GM19239 (cell line): Measurements from ENCODE around the gene TAF1D.
"Not testable (repeated sequence)": the region's sequence is repeated elsewhere in the genome, so short reads cannot be mapped to it uniquely, and the experiment has no call there.

Experiments used
- DNase-seq: peaks from one replicate; pipeline ENCODE4 v3.0.0; 2011; ENCODE audit warnings: low spot score; ENCODE audit not compliant: insufficient read length
- FAIRE-seq: peaks from 2 replicates; lab custom pipeline; 2011; peaks lifted over from hg19 to GRCh38; lab: Jason Lieb, UNC

TAF1D gene, protein sequence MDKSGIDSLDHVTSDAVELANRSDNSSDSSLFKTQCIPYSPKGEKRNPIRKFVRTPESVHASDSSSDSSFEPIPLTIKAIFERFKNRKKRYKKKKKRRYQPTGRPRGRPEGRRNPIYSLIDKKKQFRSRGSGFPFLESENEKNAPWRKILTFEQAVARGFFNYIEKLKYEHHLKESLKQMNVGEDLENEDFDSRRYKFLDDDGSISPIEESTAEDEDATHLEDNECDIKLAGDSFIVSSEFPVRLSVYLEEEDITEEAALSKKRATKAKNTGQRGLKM

DNA sequence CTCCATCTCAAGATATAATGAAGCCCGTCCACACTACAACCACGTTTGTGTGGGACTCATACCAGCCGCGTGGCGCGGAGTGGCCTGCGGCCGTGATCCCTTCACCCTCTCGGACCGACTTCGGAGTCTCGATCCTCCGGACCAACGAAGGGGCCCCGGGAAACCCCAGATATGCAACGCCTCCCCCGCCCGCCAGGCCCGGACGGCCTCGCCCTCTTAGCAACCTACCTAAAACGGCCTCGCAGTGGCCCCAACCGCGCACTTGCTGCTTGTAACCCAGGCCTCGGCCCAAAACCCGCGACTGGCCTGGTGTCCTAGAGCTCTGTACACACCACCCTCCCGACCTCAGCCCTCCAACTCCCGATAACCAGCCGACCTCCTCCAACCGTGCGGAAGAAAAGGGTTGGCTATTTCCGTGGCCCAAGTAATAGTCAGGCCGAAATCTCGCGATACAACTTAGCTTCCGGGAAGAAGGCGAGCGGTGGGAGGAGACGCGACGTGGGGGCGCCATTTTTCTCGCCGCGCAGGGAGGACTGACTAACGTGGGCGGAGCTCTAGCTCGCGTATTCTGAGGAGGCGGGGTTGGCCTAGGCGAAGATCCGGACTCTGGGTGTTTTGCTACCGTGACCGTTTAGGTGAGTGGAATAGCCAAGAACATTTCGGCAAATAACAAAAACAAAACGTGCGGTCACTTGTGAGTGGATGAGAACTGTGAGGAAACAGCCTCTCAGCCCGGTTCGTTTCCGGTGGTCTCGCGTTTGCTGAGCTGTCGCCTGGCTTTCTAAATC, at the start of gene TAF1D, which contains the start of gene C11orf54:
TSS of gene TAF1D (minus strand) at position 402 of the 788 bp plus-strand sequence. CDS start 2,191 bp downstream, outside the sequence.
TSS of gene C11orf54 (plus strand) at position 579 of the 788 bp plus-strand sequence. CDS start 5,722 bp downstream, outside the sequence.
- FAIRE-seq, result peak; percentile 97
- peak; percentile 53 for DNase-seq

DNA sequence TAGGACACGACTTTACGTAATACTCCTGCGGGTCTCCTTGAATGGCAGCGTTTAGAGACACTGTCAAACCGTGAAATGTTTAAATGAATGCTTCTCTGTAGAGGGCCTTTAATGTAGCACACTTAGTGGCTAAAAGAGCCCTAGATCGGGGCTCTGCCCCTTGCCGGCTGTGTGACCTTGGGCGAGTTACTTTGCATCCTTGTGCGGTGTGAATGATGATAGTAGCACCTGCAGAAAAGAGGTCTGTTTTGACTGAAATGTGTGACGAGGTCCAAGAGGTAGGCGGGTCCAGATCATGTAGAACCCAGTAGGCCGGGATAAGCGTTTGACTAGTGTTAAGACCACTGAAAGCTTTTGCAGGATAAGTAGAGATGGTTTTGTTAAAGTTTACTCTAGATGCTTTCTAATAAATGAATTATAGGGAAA, 43.7 kb upstream of the TAF1D start:
- FAIRE-seq, result peak; percentile 76
- no peak for DNase-seq

DNA sequence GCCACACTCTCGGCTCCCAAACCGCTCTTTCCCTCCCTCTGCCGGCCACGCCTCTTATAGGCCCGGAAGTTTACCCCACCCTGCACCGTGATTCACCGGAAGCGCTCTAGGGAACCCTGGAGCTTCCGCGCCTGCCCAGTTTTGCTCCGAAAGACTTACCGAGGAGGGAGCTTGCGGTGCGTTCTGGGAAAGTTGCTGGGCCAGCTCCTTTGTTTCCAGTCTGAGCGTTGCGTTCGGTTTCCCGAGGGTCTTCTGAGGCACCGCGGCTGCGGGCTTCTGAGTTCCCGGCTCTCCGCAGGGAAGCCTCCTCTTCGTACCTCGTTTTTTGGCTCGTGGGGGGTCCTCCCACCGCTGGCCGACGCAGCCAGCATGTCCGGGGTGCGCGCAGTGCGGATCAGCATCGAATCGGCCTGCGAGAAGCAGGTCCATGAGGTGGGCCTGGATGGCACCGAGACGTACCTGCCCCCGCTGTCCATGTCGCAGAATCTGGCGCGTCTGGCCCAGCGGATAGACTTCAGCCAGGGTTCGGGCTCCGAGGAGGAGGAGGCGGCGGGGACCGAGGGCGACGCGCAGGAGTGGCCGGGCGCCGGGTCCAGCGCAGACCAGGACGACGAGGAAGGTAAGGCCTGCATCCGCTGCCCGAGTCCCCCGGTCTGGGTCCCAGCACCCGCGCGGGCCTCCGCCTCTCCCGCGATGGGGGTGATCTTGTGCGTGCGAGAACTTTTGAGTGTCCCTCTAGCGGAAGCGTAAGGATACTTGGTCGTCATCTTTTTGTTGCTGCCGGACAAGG, 43.0 kb upstream of the TAF1D start, which contains the start of gene MED17:
TSS of gene MED17 (plus strand) at position 138 of the 790 bp plus-strand sequence. CDS start at position 370, 232 bp downstream.
- peak; percentile 92 for FAIRE-seq
- peak; percentile 75 for DNase-seq

DNA sequence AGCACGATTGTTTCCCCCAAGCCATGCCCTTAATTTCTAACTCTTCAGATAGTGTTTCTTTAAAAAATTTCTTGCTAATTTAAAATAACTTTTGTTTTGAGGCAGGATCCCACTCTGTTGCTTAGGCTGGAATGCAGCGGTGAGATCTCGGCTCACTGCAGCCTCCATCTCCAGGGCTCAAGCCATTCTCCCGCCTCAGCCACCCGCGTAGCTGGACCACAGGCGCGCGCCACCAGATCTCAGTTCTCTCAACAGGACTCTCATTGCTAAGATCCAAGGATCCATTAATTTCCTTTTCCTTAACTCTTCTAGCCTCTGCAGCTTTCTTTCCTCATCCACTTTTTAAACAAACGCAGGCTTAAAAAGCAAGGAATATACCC, 42.5 kb upstream of the TAF1D start:
- no peak for FAIRE-seq
- no peak for DNase-seq

DNA sequence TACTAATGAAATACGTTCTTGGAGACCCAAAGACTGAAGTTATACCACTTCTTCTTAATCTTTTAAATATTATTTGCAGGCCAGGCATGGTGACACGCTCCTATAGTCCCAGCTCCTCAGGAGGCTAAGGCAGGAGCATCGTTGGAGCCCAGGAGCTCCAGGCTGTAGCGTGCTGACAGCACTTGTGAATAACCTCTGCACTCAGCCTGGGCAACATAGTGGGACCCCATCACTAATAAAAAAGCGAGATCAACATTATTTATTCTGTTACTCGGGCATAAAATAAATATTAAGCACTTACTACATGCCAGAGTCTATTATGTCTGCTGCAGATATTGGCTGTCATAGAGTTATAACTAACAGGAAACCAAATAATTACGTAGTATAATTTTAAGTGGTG, 42.1 kb upstream of the TAF1D start:
- FAIRE-seq, result no peak
- DNase-seq, result no peak

DNA sequence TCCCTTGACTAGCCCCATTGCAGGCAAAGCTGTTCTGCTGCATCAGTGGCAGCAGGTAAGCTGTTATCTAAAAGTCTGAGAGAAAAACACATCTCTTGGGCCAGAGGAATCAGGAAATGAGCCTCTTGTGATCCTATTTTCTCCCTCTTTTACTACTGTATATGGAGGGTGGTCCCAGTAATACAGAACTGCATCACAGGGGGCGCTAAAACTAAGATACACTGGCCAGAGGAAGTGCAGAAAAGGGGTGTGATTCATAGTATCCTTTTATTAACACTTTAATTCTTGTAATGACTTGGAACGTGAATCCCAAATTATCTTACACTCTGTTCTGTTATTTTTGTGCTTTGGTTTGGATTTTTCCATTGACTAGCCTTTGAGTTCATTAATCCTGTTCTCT, 34.0 kb upstream of the TAF1D start:
- FAIRE-seq (no peak), DNase-seq (no peak)

DNA sequence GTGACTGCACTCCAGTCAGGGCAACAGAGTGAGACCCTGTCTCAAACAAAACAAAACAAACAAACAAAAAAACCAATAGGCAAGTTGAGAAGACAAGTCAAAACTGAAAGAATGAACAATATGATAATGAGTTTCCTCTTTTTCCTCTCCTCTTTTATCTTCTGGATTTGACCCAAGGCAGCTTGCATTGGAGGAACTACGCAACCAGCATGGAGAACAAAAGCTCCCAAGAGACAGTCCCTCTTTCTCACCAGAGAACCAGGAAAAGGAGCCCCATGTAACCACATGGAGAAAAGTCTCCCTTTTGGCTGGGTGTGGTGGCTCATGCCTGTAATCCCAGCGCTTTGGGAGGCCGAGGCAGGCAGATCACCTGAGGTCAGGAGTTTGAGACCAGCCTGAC, 33.3 kb upstream of the TAF1D start:
- FAIRE-seq, DNase-seq: not testable (repeated sequence)

DNA sequence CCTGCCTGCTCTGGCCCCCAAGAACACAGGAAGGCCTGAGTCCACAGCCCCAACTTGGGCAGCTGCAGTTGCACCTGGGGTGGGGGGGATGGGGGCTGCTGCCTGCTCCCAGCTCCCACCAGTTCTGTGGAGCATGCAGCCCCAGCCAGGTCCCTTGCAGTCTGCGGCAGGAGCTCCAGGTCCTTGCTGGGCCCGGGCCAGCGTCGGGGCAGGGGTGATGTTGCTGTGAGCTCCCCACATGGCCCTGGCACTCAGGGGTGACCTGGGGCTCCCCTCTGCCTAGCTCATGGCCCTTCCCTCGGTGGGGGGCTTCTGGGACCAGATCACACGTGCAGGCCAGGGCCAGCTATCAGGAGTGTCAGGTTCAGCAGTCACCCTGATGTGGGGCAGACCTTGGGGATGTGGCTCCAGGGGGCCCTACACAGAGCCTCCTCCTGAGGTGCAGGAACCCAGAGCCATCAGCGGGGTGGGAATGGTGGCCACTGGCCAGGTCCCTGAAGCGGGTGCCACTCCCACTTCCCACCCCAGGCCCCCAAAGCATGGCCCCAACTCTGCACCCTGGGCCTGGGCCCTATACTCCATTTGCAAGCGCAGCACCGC, 32.4 kb upstream of the TAF1D start:
- no peak for DNase-seq
- FAIRE-seq, result no peak

DNA sequence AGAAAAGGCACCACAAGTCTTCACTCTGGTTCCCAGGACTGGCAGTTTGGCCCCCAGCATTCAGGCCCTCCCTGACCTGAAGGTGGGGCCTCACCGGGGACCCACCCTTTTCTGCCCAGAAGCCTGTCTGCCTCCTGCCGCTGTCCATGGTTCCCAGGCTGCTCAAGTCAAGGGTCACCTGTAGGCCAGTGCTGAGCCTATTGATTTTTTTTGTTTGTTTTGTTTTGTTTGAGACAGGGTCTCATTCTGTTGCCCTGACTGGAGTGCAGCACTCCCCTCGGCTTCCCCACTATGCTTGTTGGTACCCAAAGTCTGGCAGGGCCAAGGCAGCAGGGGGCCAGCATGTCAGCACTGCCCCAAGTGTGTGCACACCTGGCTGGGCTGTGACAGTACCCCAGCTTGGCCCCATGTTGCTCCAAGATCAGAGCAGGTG, 31.8 kb upstream of the TAF1D start:
- DNase-seq, result no peak
- FAIRE-seq, result no peak

DNA sequence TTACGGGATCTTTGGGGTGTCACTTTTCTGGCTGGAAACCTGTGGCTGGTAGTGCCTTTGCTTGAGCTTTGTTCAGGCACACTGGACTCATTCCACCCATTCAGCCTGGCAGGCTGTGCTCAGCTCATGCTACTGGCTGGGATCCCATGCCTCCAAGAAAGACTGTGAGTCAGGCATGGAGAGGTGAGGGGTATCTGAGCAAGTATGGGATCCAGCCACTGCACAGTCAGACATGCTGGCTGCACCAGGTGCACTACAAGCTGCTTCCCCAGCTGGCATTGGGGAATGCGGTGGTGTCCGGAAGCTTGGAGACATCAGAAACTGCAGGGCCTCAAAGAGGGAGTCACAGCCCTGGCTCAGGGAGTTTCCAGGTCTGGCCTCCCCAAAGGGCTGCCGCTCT, 30.8 kb upstream of the TAF1D start:
- no peak for DNase-seq
- FAIRE-seq, result no peak

DNA sequence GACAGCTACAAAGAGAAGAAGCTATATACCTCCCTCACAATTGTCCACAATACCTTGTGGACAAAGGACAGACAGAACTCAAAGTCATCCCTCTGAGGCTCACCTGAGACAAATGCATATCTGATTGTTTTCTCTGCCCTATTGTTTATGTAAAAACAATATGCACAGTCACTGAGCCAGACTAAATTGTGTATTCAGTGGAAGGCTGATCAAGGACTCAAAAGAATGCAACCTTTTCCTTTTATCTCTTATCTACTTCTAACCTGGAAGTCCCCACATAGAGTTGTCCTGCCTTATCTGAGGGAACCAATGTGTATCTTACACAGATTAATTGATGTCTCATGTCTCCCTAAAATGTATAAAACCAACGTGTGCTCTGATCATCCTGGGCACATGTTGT, 28.9 kb upstream of the TAF1D start:
- DNase-seq, result no peak
- FAIRE-seq, result no peak

DNA sequence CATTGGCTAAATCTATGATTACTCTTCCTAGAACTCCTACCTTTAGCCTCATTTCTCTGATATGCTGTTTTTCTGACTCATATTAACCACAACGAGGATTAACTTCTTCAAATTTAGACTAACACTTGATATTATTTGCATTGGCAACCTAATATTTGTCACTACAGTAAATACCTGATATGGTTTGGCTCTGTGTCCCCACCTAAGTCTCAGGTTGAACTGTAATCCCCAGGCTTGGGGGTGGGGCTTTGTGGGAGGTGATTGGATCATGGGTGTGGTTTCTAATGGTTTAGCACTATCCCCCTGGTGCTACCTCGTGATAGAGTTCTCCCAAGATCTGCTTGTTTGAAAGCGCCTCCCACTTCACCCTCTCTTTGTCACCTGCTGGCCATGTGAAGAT, 25.7 kb upstream of the TAF1D start:
- no peak for FAIRE-seq
- DNase-seq, result no peak

DNA sequence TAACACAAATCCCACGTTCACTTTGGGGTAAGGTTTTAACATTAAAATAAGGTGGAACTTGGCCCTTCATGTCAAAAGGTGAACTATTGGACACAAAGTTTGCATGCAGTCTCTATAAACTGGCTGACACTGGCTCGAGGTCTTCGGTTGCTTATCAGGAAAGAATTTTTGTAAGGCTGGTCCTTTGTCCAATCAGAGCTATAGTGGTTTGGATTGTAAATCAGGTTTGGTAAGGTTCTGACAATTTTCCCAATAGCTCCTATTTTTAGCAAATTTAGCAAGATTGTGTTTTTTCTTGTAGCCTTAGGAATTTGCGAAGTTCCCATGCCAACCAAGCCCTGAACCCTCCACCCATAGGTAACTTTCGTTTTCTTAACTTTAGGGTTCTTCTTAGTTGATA, 25.2 kb upstream of the TAF1D start:
- no peak for DNase-seq
- FAIRE-seq, result no peak

DNA sequence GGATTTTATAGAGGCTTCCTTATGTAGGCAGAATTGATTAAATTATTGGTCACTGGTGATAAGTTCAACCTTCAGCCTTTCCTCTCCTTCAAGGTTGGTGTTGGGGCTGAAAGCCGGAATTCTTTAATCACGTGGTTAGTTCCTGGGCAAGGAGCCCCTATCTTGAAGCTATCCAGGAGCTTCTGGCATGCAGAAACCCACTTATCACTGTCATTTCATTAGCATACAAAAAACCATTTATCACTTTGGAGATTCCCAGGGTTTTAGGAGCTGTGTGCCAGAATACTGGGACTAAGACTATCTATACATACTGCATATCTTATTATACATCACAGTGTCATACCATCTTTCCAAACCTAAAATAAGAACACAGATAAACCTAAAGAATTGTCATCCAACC, 24.3 kb upstream of the TAF1D start:
- DNase-seq (no peak), FAIRE-seq (no peak)

DNA sequence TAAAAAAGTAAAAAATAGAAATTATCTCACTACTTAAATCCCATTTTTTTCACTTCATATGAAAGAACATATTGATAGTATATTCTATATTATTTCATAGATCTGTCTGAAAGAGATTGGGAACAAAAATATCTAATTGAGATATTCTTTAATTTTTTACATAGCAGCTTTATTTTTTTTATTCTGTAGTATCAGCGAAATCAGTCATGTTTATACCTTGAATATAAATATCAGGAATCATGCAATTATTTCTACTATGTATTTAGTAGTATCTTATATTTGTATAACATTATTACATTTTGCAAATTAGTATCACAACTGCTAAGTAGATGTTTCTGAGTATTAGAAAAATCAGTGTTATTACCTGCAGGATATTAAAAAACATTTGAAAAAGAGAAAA, 20.6 kb upstream of the TAF1D start:
- FAIRE-seq, result no peak
- no peak for DNase-seq

DNA sequence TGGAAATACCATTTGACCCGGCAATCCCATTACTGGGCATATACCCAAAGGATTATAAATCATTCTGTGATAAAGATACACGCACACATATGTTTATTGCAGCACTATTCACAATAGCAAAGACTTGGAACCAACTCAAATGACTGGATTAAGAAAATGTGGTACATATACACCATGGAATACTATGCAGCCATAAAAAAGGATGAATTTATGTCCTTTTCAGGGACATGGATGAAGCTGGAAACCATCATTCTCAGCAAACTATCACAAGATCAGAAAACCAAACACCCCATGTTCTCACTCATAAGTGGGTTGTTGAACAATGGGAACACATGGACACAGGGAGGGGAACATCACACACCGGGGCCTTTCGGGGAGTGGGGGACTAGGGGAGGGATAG, 17.8 kb upstream of the TAF1D start:
- DNase-seq, FAIRE-seq: not testable (repeated sequence)

DNA sequence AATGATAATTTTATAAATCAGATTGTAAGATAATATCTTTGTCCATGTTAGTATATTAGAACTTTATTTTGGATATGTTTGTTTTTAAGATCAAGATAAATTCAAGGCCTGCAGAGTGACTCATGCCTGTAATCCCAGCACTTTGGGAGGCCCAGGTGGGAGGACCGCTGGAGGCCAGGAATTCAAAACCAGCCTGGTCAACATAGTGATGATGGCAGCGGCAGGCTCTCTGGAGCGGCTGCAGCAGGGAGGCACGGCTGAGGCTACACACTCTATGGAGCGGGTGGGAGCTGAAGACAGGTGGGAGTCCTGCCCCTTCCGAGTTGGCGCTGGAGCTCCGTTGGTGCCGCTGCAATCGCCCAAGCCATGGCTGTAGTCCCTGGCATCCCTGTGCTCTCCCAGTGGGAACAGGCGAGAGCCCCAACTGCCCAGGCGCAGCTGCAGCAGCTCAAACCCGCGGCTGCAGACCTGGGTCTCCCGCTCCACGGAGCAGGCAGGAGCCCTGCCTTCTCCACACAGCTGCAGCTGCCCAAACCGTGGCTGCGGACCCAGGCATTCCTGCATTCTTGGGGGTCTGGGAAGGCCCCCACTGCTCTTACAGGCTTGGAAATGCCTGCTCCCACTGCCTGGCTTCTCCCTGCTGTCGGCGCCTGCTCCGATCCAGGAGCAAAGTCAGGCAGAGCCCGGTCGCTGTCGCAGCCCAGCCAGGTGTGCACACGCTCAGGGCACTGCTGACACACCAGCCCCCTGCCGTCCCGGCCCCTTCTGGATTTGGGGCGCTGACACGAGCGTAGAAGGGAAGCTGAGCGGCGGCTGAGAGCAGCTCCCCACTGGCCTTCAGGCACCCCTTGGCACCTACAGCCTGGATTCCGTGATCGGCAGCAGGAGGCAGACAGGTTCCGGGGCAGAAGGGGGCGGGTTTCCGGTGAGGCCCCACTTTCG, 16.9 kb upstream of the TAF1D start:
- FAIRE-seq (no peak), DNase-seq (no peak)

DNA sequence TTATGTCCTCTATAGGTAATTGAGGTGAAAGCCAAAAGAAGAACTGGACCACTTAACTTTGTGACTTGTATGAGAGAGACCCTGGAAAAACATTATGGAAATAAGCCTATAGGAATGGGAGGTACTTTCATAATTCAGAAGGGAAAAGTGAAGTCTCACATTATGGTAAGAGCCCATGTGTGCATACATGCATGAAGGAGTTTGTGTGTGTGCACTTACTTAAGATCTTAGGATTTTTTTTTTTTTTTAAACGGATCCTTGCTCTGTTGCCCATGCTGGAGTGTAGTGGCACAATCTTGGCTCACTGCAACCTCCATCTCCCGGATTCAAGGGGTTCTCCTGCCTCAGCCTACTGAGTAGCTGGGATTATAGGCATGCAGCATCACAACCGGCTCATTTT, 16.0 kb upstream of the TAF1D start:
- FAIRE-seq, result no peak

DNA sequence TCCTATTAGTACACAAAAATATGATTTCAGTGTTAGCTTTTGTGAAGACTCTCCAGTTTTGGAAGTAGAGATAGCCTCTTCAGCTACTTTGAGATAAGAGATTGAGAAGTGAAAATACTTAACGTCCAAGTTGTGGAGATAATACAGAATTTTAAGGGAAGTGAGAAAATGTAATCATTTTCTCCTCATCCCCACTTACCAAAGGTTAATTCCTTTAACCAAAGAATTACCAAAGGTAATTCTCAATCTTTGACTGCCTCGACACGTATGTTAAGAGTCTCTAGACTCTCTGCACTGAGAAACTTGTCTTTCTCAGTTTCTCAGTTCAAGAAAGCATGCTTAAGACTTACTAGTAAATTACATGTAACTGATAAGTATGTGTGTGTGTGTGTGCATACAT, 15.5 kb upstream of the TAF1D start:
- DNase-seq (no peak), FAIRE-seq (no peak)

More for the DNA sequence above, 16.0 kb upstream of the TAF1D start:
- DNase-seq, result no peak
